K562 (cell line): ENCODE results near the gene TENM4.

ENCODE experiments used
- ARID3A ChIP-seq: IDR thresholded peaks from 2 replicates; pipeline ENCODE4 v1.6.1; 2012; ENCODE audit warnings: low read depth, low read length, improper control_type of control experiment, borderline replicate concordance
- CGGBP1 ChIP-seq: fragments of 250-450 bp; sonication (Bioruptor Pico); IDR thresholded peaks from 2 replicates; pipeline ENCODE4 v1.9.0; 2021; ENCODE audit warnings: mild to moderate bottlenecking
- CHD2 ChIP-seq: IDR thresholded peaks from 2 replicates; pipeline ENCODE4 v1.6.1; 2011; ENCODE audit warnings: low read depth, low read length
- CTCF ChIP-seq, 3 experiments: IDR thresholded peaks in 2 of 3; conservative IDR thresholded peaks in 1 of 3; 2 replicates each; pipeline ENCODE4 v1.5.1; 2011 to 2012; ENCODE audit warnings: low read length in 3 of 3, mild to moderate bottlenecking in 3 of 3, control low read depth in 2 of 3, improper control_type of control experiment in 1 of 3, inconsistent platforms in 1 of 3, low read depth in 1 of 3, mixed read lengths in 1 of 3, moderate library complexity in 1 of 3; ENCODE audit not compliant: insufficient read depth in 2 of 3
- E2F5 ChIP-seq: sonication (generic); formaldehyde crosslinking; IDR thresholded peaks from 2 replicates; pipeline ENCODE4 v1.8.0; 2022; ENCODE audit warnings: mild to moderate bottlenecking, missing genetic modification reagents
- EP300 ChIP-seq: IDR thresholded peaks from 2 replicates; pipeline ENCODE4 v1.6.1; 2012; ENCODE audit warnings: low read length, improper control_type of control experiment
- FOXM1 ChIP-seq, 2 experiments: fragments of 450-650 bp in 1 of 2; sonication (generic) in 1 of 2; formaldehyde crosslinking in 1 of 2; IDR thresholded peaks; 2 replicates each; pipeline versions ENCODE4 v1.6.1 to v1.9.0; 2017 to 2022; ENCODE audit warnings: low read depth in 2 of 2, mild to moderate bottlenecking in 2 of 2, missing genetic modification reagents in 1 of 2, moderate library complexity in 1 of 2
- HLTF ChIP-seq: fragments of 450-650 bp; IDR thresholded peaks from 2 replicates; pipeline ENCODE4 v1.6.1; 2016
- MAFK ChIP-seq: IDR thresholded peaks from 2 replicates; pipeline ENCODE4 v1.6.1; 2011; ENCODE audit warnings: low read length, improper control_type of control experiment
- SIN3A ChIP-seq, 2 experiments: fragments of 150-350 bp in 1 of 2; IDR thresholded peaks; 2 replicates each; pipeline ENCODE4 v1.6.1; 2011 to 2016; ENCODE audit warnings: borderline replicate concordance in 2 of 2, low read depth in 2 of 2, low read length in 2 of 2, mild to moderate bottlenecking in 2 of 2, moderate library complexity in 2 of 2; ENCODE audit not compliant: control insufficient read depth in 1 of 2
- SMAD1 ChIP-seq: fragments of 150-350 bp; IDR thresholded peaks from 2 replicates; pipeline ENCODE4 v1.6.1; 2014; ENCODE audit warnings: low read length, low read depth; ENCODE audit not compliant: partially characterized antibody
- SMARCC2 ChIP-seq: fragments of 450-650 bp; IDR thresholded peaks from 2 replicates; pipeline ENCODE4 v1.6.1; 2017; ENCODE audit warnings: antibody characterized with exemption, moderate library complexity, mild to moderate bottlenecking, low read depth
- ZNF174 ChIP-seq: fragments of 250-450 bp; sonication (Bioruptor Pico); IDR thresholded peaks from 2 replicates; pipeline ENCODE4 v1.4.0; 2020; ENCODE audit warnings: mild to moderate bottlenecking
- ZNF444 ChIP-seq: fragments of 250-450 bp; sonication (Bioruptor Pico); IDR thresholded peaks from 2 replicates; pipeline ENCODE4 v1.4.0; 2020; ENCODE audit warnings: mild to moderate bottlenecking, moderate library complexity

DNA sequence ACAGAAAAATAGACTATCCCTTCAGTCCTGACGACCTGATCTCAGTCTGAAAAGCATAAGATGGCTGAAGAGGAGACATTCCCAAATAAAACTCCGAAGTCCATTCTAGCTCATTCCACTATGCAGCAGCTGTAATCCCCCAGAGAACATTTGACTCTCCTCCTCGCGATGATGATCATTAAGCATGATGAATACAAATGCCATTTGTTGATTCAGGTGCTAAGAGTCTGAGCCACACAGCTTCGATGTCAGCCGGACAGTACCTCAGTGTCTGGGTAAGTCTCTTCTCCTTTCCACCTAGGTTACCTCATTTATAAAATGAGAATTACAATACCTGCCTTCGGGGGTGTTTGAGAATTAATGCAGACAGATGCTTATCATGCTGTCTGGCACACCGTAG lies 94.8 kb downstream of the TENM4 start:
- no peak for TF ChIP-seq MAFK
- TF ChIP-seq SMARCC2 = no peak
- TF ChIP-seq CGGBP1 (CRISPR knock-in tag) = no peak
- no peak for TF ChIP-seq ZNF444 (CRISPR knock-in tag)
- TF ChIP-seq SIN3A (IDR thresholded peaks at IDR 0.05; ENCODE audit: borderline replicate concordance in 2 of 2, control insufficient read depth in 1 of 2, low read depth in 2 of 2, low read length in 2 of 2) = no peak
- no peak for TF ChIP-seq ZNF174 (CRISPR knock-in tag)
- TF ChIP-seq HLTF = no peak
- no peak for TF ChIP-seq ARID3A
- no peak for TF ChIP-seq E2F5
- no peak for TF ChIP-seq CTCF (IDR thresholded peaks at IDR 0.05 in 2 of 3, conservative IDR thresholded peaks at IDR 0.05 in 1 of 3; ENCODE audit: insufficient read depth in 2 of 3, low read depth in 1 of 3, low read length in 3 of 3)
- TF ChIP-seq CHD2 = no peak
- no peak for TF ChIP-seq SMAD1
- TF ChIP-seq FOXM1 (IDR thresholded peaks at IDR 0.05; ENCODE audit: low read depth) = no peak
- no peak for TF ChIP-seq FOXM1 (CRISPR knock-in tag; IDR thresholded peaks at IDR 0.05; ENCODE audit: low read depth)
- no peak for TF ChIP-seq EP300
